ENCODE measurements around the gene TMEM121. TPM values are rescaled to one million over a fixed set of nuclear protein-coding genes. Genes with fewer than 3 reads are reported as not detected.

TMEM121 gene
- total and polyA plus RNA-seq, 4 donors = 0.33 to 1.5 (median 0.37) TPM; not detected in 1

- 1% methylated on average over 35 of the region's 35 CpGs for WGBS
- Histone ChIP-seq H3K4me1 (ENCODE audit: control insufficient read depth in 4 of 4, insufficient read depth in 4 of 4, low read length in 3 of 4) (peaks cover 19 to 41% (median 26%) of the 10 kb centered on the region in 4 donors), H3K9ac (ENCODE audit: low read depth in 1 of 2, low read length in 2 of 2) (peak overlapping the region in 1 of 2 donors; percentile 71), H3K27me3 (ENCODE audit: control insufficient read depth in 4 of 4, insufficient read depth in 4 of 4, low read length in 3 of 4) (no peaks in the 10 kb centered on the region), H3K9me3 (ENCODE audit: control insufficient read depth in 4 of 4, low read length in 3 of 4) (no peaks in the 10 kb centered on the region), H3K36me3 (ENCODE audit: control insufficient read depth in 4 of 4, insufficient read depth in 3 of 4, low read depth in 1 of 4, low read length in 3 of 4) (peaks cover 0 to 1% (median 0%) of the 10 kb centered on the region in 4 donors), H3K27ac (ENCODE audit: low read depth in 1 of 2, low read length in 2 of 2) (peak overlapping the region; percentile 85 to 88), H3K4me3 (ENCODE audit: low read depth in 1 of 3, low read length in 3 of 3) (peak overlapping the region in 1 of 3 donors; percentile 14)
- DNase-seq (ENCODE audit: low spot score) = peak; percentile 90
- TF ChIP-seq HNF4A (conservative IDR thresholded peaks at IDR 0.05) (no peak), ATF3 (IDR thresholded peaks at IDR 0.05) (no peak), MAX (IDR thresholded peaks at IDR 0.05) (no peak), RAD21 (IDR thresholded peaks at IDR 0.05) (peak; percentile 76 to 84), REST (IDR thresholded peaks at IDR 0.05) (no peak), HNF4G (IDR thresholded peaks at IDR 0.05) (no peak), FOXA2 (IDR thresholded peaks at IDR 0.05) (no peak), FOXA1 (IDR thresholded peaks at IDR 0.05) (no peak), SP1 (IDR thresholded peaks at IDR 0.05) (peak; percentile 4), NR2F2 (IDR thresholded peaks at IDR 0.05) (no peak), YY1 (IDR thresholded peaks at IDR 0.05) (peak; percentile 23), RXRA (IDR thresholded peaks at IDR 0.05) (peak; percentile 9 to 24), JUND (IDR thresholded peaks at IDR 0.05) (no peak), GABPA (IDR thresholded peaks at IDR 0.05 in 1 of 2, conservative IDR thresholded peaks at IDR 0.05 in 1 of 2) (no peak), CTCF (IDR thresholded peaks at IDR 0.05; ENCODE audit: low read depth, low read length, missing input control) (peak; percentile 99), TAF1 (conservative IDR thresholded peaks at IDR 0.05) (no peak), EGR1 (IDR thresholded peaks at IDR 0.05; ENCODE audit: low read depth in 2 of 2) (no peak), ZBTB33 (IDR thresholded peaks at IDR 0.05) (no peak)
These were observed 45.3 kb upstream of the TMEM121 start for GRCh38 chr14:105480807-105481801.
